WTC11 (cell line): Measurements from ENCODE around the gene MACROD2. TPM values are rescaled to one million over a fixed set of nuclear protein-coding genes. Genes with fewer than 3 reads are reported as not detected.

Source experiments
- ATAC-seq: fragments of 200-7000 bp; cut with Tn5 transposase; 2 replicates; pipeline ENCODE4 v1.10.0; 2021; ENCODE audit warnings: mild to moderate bottlenecking, moderate library complexity
- CTCF ChIA-PET: fragments of 300-600 bp; sonication (Branson Sonifier 250); formaldehyde crosslinking; loops from one replicate; lab custom pipeline; 2021; ENCODE audit warnings: antibody characterized with exemption; lab: Charles Lee
- POLR2A ChIA-PET: fragments of 350-600 bp; sonication (Branson Sonifier 250); formaldehyde crosslinking; loops from one replicate; lab custom pipeline; 2021; ENCODE audit warnings: antibody characterized with exemption; lab: Charles Lee
- DNase-seq: peaks from one replicate; pipeline ENCODE4 v3.0.0; 2021; ENCODE audit warnings: low spot score
- H3K27ac Mint-ChIP-seq: 2 replicates; pipeline ENCODE4 v1.8.0; 2021; ENCODE audit warnings: mixed read lengths
- H3K27me3 Mint-ChIP-seq: 2 replicates; pipeline ENCODE4 v1.8.0; 2021; ENCODE audit warnings: low read depth, mild to moderate bottlenecking, moderate library complexity, mixed read lengths
- H3K36me3 Mint-ChIP-seq: 2 replicates; pipeline ENCODE4 v1.8.0; 2021; ENCODE audit warnings: mixed read lengths
- H3K4me1 Mint-ChIP-seq: 2 replicates; pipeline ENCODE4 v1.8.0; 2022; ENCODE audit warnings: mixed read lengths
- H3K4me3 Mint-ChIP-seq: 2 replicates; pipeline ENCODE4 v1.8.0; 2021; ENCODE audit warnings: mild to moderate bottlenecking, moderate library complexity, mixed read lengths
- H3K9me3 Mint-ChIP-seq: 2 replicates; pipeline ENCODE4 v1.8.0; 2021; ENCODE audit warnings: mixed read lengths
- AFF4 ChIP-seq: sonication (generic); formaldehyde crosslinking; IDR thresholded peaks from 2 replicates; pipeline ENCODE4 v1.8.1; 2023; ENCODE audit warnings: mild to moderate bottlenecking, missing genetic modification reagents, borderline replicate concordance
- ARID4B ChIP-seq: sonication (generic); formaldehyde crosslinking; IDR thresholded peaks from 2 replicates; pipeline ENCODE4 v1.8.0; 2023; ENCODE audit warnings: missing genetic modification reagents, mild to moderate bottlenecking, borderline replicate concordance
- CREM ChIP-seq: sonication (generic); formaldehyde crosslinking; IDR thresholded peaks from 2 replicates; pipeline ENCODE4 v1.8.1; 2022; ENCODE audit warnings: mild to moderate bottlenecking, missing genetic modification reagents, moderate library complexity
- E2F4 ChIP-seq: sonication (generic); formaldehyde crosslinking; IDR thresholded peaks from 2 replicates; pipeline ENCODE4 v1.8.1; 2022; ENCODE audit warnings: low read depth, mild to moderate bottlenecking, moderate library complexity, missing genetic modification reagents, borderline replicate concordance
- E2F5 ChIP-seq: sonication (generic); formaldehyde crosslinking; IDR thresholded peaks from 2 replicates; pipeline ENCODE4 v1.8.1; 2022; ENCODE audit warnings: mild to moderate bottlenecking, moderate library complexity, missing genetic modification reagents
- ELF4 ChIP-seq: sonication (generic); formaldehyde crosslinking; IDR thresholded peaks from 2 replicates; pipeline ENCODE4 v1.8.1; 2022; ENCODE audit warnings: low read depth, mild to moderate bottlenecking, moderate library complexity, missing genetic modification reagents
- ESRRA ChIP-seq: sonication (generic); formaldehyde crosslinking; IDR thresholded peaks from 2 replicates; pipeline ENCODE4 v1.8.1; 2022; ENCODE audit warnings: mild to moderate bottlenecking, missing genetic modification reagents, borderline replicate concordance
- ETV6 ChIP-seq: sonication (generic); formaldehyde crosslinking; IDR thresholded peaks from 2 replicates; pipeline ENCODE4 v1.8.1; 2022; ENCODE audit warnings: mild to moderate bottlenecking, missing genetic modification reagents
- FOXJ3 ChIP-seq: sonication (generic); formaldehyde crosslinking; IDR thresholded peaks from 2 replicates; pipeline ENCODE4 v1.9.0; 2021; ENCODE audit warnings: missing genetic modification reagents, mild to moderate bottlenecking, borderline replicate concordance
- HMGA2 ChIP-seq: fragments of 250-450 bp; sonication (Bioruptor Pico); IDR thresholded peaks from 2 replicates; pipeline ENCODE4 v1.4.0; 2021; ENCODE audit warnings: mild to moderate bottlenecking, moderate library complexity
- NFE2L1 ChIP-seq: sonication (generic); formaldehyde crosslinking; IDR thresholded peaks from 2 replicates; pipeline ENCODE4 v1.8.1; 2023; ENCODE audit warnings: missing genetic modification reagents
- NFYB ChIP-seq: sonication (generic); formaldehyde crosslinking; conservative IDR thresholded peaks from 2 replicates; pipeline ENCODE4 v1.8.0; 2022; ENCODE audit warnings: low read depth, missing genetic modification reagents
- OVOL2 ChIP-seq: fragments of 250-450 bp; sonication (Bioruptor Pico); IDR thresholded peaks from 2 replicates; pipeline ENCODE4 v1.9.0; 2021; ENCODE audit warnings: mild to moderate bottlenecking, borderline replicate concordance
- PRRX2 ChIP-seq: fragments of 250-450 bp; sonication (Bioruptor Pico); IDR thresholded peaks from 2 replicates; pipeline ENCODE4 v1.8.0; 2021; ENCODE audit warnings: mild to moderate bottlenecking
- RELA ChIP-seq: sonication (generic); formaldehyde crosslinking; IDR thresholded peaks from 2 replicates; pipeline ENCODE4 v1.8.1; 2022; ENCODE audit warnings: missing genetic modification reagents, mild to moderate bottlenecking, borderline replicate concordance
- RORB ChIP-seq: fragments of 250-450 bp; sonication (Bioruptor Pico); IDR thresholded peaks from 2 replicates; pipeline ENCODE4 v1.9.0; 2021; ENCODE audit warnings: mild to moderate bottlenecking
- SMAD3 ChIP-seq: sonication (generic); formaldehyde crosslinking; IDR thresholded peaks from 2 replicates; pipeline ENCODE4 v1.8.0; 2022; ENCODE audit warnings: missing genetic modification reagents, mild to moderate bottlenecking, borderline replicate concordance
- TCF7 ChIP-seq: sonication (generic); formaldehyde crosslinking; IDR thresholded peaks from 2 replicates; pipeline ENCODE4 v1.8.0; 2022; ENCODE audit warnings: mild to moderate bottlenecking, low read depth, missing genetic modification reagents, moderate library complexity
- USF2 ChIP-seq: sonication (generic); formaldehyde crosslinking; IDR thresholded peaks from 2 replicates; pipeline ENCODE4 v1.8.1; 2023; ENCODE audit warnings: mild to moderate bottlenecking, missing genetic modification reagents, moderate library complexity
- ZNF219 ChIP-seq: sonication (generic); formaldehyde crosslinking; IDR thresholded peaks from 2 replicates; pipeline ENCODE4 v1.8.0; 2023; ENCODE audit warnings: missing genetic modification reagents, mild to moderate bottlenecking, borderline replicate concordance
- ZSCAN18 ChIP-seq: fragments of 250-450 bp; sonication (Bioruptor Pico); IDR thresholded peaks from 2 replicates; pipeline ENCODE4 v2.1.2; 2022; ENCODE audit warnings: mild to moderate bottlenecking, moderate library complexity
- total RNA-seq: library from RNA; stranded (reverse); gene quantifications from 3 replicates; pipeline ENCODE4 v1.2.3, GENCODE V29; 2021

Gene MACROD2
- total RNA-seq, 1 experiment from 2014 or later = 4.1 TPM

GRCh38 chr20:14432597-14432996, 437.3 kb downstream of the MACROD2 start (continued):
- TF ChIP-seq AFF4 (no peak), FOXJ3 (CRISPR knock-in tag) (no peak), ESRRA (no peak), ETV6 (CRISPR knock-in tag) (no peak), SMAD3 (CRISPR knock-in tag) (no peak), NFYB (no peak), ARID4B (no peak), E2F5 (CRISPR knock-in tag) (no peak), NFE2L1 (CRISPR knock-in tag) (no peak), CREM (CRISPR knock-in tag) (no peak), TCF7 (no peak), ELF4 (no peak), PRRX2 (CRISPR knock-in tag) (no peak), ZNF219 (CRISPR knock-in tag) (no peak)

GRCh38 chr20:14434384-14435136, 439.2 kb downstream of the MACROD2 start:
- CTCF ChIA-PET = no interaction called here
- no peak for TF ChIP-seq E2F5 (CRISPR knock-in tag)
- no peak for TF ChIP-seq USF2
- TF ChIP-seq RELA = no peak
- no peak for TF ChIP-seq ESRRA
- TF ChIP-seq ZSCAN18 = no peak
- TF ChIP-seq E2F4 (CRISPR knock-in tag) = no peak
- no peak for TF ChIP-seq OVOL2
- no peak for TF ChIP-seq HMGA2 (CRISPR knock-in tag)
- no peak for TF ChIP-seq RORB

More at GRCh38 chr20:14434384-14435136, 439.2 kb downstream of the MACROD2 start:
- Mint-ChIP-seq H3K4me3 (no peak overlapping the region), H3K9me3 (peaks cover 19% of the 10 kb centered on the region), H3K27me3 (no peaks in the 10 kb centered on the region), H3K36me3 (peaks cover 7% of the 10 kb centered on the region; the same call in 1 of the 2 replicates), H3K27ac (no peak overlapping the region), H3K4me1 (no peaks in the 10 kb centered on the region)
- no peak for DNase-seq
- POLR2A ChIA-PET = no interaction called here
- ATAC-seq = no peak
